Naive thymus-derived CD4-positive, alpha-beta T cell (primary cell): ENCODE measurements around the gene MYOT. TPM values are rescaled to one million over a fixed set of nuclear protein-coding genes. Genes with fewer than 3 reads are reported as not detected.
A peak's percentile ranks its signal among the peaks of the same experiment; 100 is the strongest.

Experiments
- ATAC-seq: fragments of 150-1000 bp; cut with Tn5 transposase; 2 replicates; pipeline ENCODE4 v1.10.0; 2021; ENCODE audit warnings: mild to moderate bottlenecking, moderate library complexity
- CTCF ChIA-PET: fragments of 350-600 bp; sonication (Branson Sonifier 250); formaldehyde crosslinking; loops from one replicate; lab custom pipeline; 2021; ENCODE audit warnings: antibody characterized with exemption; lab: Charles Lee
- POLR2A ChIA-PET: fragments of 350-600 bp; sonication (Branson Sonifier 250); formaldehyde crosslinking; loops from one replicate; lab custom pipeline; 2021; ENCODE audit warnings: antibody characterized with exemption, inconsistent platforms; lab: Charles Lee
- DNase-seq, 9 donors: peaks; one replicate each; pipeline versions ENCODE4 v3.0.0 to v3.0.0-alpha.2; 2020 to 2022; ENCODE audit warnings: mixed read lengths in 1 of 9
- H3K27ac ChIP-seq: one replicate; pipeline ENCODE4 v1.7.0; 2013; ENCODE audit warnings: mild to moderate bottlenecking, low read depth, low read length, moderate library complexity
- H3K27me3 ChIP-seq, 2 donors: one replicate each; pipeline ENCODE4 v1.7.0; 2013; ENCODE audit warnings: low read length in 2 of 2, mild to moderate bottlenecking in 2 of 2, moderate library complexity in 2 of 2; ENCODE audit not compliant: control insufficient read depth in 2 of 2, insufficient read depth in 2 of 2
- H3K36me3 ChIP-seq, 3 experiments: 1 replicate in 2 of 3; 2 replicates in 1 of 3; pipeline ENCODE4 v1.7.0; 2013; ENCODE audit warnings: low read length in 3 of 3, mild to moderate bottlenecking in 3 of 3, moderate library complexity in 1 of 3; ENCODE audit not compliant: insufficient read depth in 3 of 3, control insufficient read depth in 2 of 3
- H3K4me1 ChIP-seq, 2 donors: one replicate each; pipeline ENCODE4 v1.7.0; 2013; ENCODE audit warnings: low read length in 2 of 2, mild to moderate bottlenecking in 2 of 2, moderate library complexity in 1 of 2; ENCODE audit not compliant: control insufficient read depth in 2 of 2, insufficient read depth in 2 of 2
- H3K4me3 ChIP-seq: 2 replicates; pipeline ENCODE4 v1.7.0; 2013; ENCODE audit warnings: mild to moderate bottlenecking, low read length
- H3K9me3 ChIP-seq, 3 experiments: 1 replicate in 2 of 3; 2 replicates in 1 of 3; pipeline ENCODE4 v1.7.0; 2013; ENCODE audit warnings: low read length in 3 of 3; ENCODE audit not compliant: control insufficient read depth in 2 of 3
- H3K27ac Mint-ChIP-seq, 9 donors: one replicate each; pipeline ENCODE4 v1.8.0; 2020 to 2022; ENCODE audit warnings: mixed read lengths in 9 of 9, mild to moderate bottlenecking in 8 of 9, moderate library complexity in 5 of 9, inconsistent platforms in 2 of 9
- H3K27me3 Mint-ChIP-seq, 5 donors: one replicate each; pipeline ENCODE4 v1.8.0; 2021 to 2022; ENCODE audit warnings: mixed read lengths in 5 of 5, mild to moderate bottlenecking in 1 of 5
- H3K36me3 Mint-ChIP-seq, 5 donors: one replicate each; pipeline ENCODE4 v1.8.0; 2020 to 2022; ENCODE audit warnings: mixed read lengths in 5 of 5, mild to moderate bottlenecking in 3 of 5, inconsistent platforms in 1 of 5
- H3K4me1 Mint-ChIP-seq, 7 donors: one replicate each; pipeline ENCODE4 v1.8.0; 2020 to 2022; ENCODE audit warnings: mixed read lengths in 7 of 7, mild to moderate bottlenecking in 3 of 7, inconsistent platforms in 1 of 7
- H3K4me3 Mint-ChIP-seq, 10 donors: one replicate each; pipeline ENCODE4 v1.8.0; 2020 to 2022; ENCODE audit warnings: mild to moderate bottlenecking in 10 of 10, mixed read lengths in 10 of 10, moderate library complexity in 6 of 10, inconsistent platforms in 2 of 10
- H3K9me3 Mint-ChIP-seq, 11 donors: one replicate each; pipeline ENCODE4 v1.8.0; 2020 to 2022; ENCODE audit warnings: mixed read lengths in 11 of 11, mild to moderate bottlenecking in 4 of 11, inconsistent platforms in 1 of 11, moderate library complexity in 1 of 11
- intact Hi-C, 2 donors: fragments of 100-400 bp; cut with micrococcal nuclease; formaldehyde crosslinking; loops; one replicate each; pipeline ENCODE4 v1.15.1; 2023
- polyA plus RNA-seq, 2 donors: library from polyadenylated mRNA; unstranded; fragments of 300-500 nt; fragmentation: Illumina TruSeq; gene quantifications; one replicate each; pipeline ENCODE4 v1.2.3, GENCODE V29; 2021
- total RNA-seq, 6 experiments: library from RNA in 5 of 6; stranded (reverse) in 5 of 6; gene quantifications; 1 replicate in 5 of 6; 2 replicates in 1 of 6; pipeline ENCODE4 v1.2.3 and lab custom pipeline; 2021 to 2026

The MYOT gene
- total RNA-seq: not detected
- polyA plus RNA-seq: under 1 TPM in 1 of 2 donors, not detected in 1; 0.87 TPM
- not detected for total RNA-seq (lab: John Stamatoyannopoulos, UW)

- peaks cover 0 to 5% (median 0%) of the 10 kb centered on the region in 7 donors for H3K4me1 Mint-ChIP-seq
- CTCF ChIA-PET: no interaction called here
Measured at GRCh38 chr5:137867664-137868063, at the start of gene MYOT. Gene MYOT (plus strand): TSS chr5:137867860. CDS start chr5:137870652, 2,792 bp downstream.

GRCh38 chr5:137819766-137820165, 47.9 kb upstream of the MYOT start:
- CTCF ChIA-PET: interaction anchor here (0.5 kb wide), 1 partner anchor 77 kb away, joined by 4 read pairs; no protein-coding TSS in a partner anchor

More at GRCh38 chr5:137867664-137868063, at the start of gene MYOT:
- intact Hi-C loops: no loop called here
- peaks cover 0 to 10% (median 0%) of the 10 kb centered on the region in 5 donors for H3K27me3 Mint-ChIP-seq
- Histone ChIP-seq H3K36me3 (no peaks in the 10 kb centered on the region), H3K27ac (no peak within 1 kb of the TSS), H3K9me3 (no peaks in the 10 kb centered on the region), H3K4me3 (no peak within 1 kb of the TSS), H3K4me1 (no peaks in the 10 kb centered on the region), H3K27me3 (no peaks in the 10 kb centered on the region)
- POLR2A ChIA-PET: no interaction called here
- no peak for ATAC-seq
- peaks cover 0 to 15% (median 0%) of the 10 kb centered on the region in 5 donors for H3K36me3 Mint-ChIP-seq
- H3K9me3 Mint-ChIP-seq: no peaks in the 10 kb centered on the region
- no peak within 1 kb of the TSS for H3K27ac Mint-ChIP-seq
- H3K4me3 Mint-ChIP-seq: no peak within 1 kb of the TSS
- no peak for DNase-seq

GRCh38 chr5:137822158-137822764, 45.4 kb upstream of the MYOT start:
- Histone ChIP-seq H3K4me1 (no peaks in the 10 kb centered on the region), H3K27ac (no peak overlapping the region), H3K27me3 (no peaks in the 10 kb centered on the region), H3K36me3 (no peaks in the 10 kb centered on the region), H3K9me3 (no peaks in the 10 kb centered on the region), H3K4me3 (no peak overlapping the region)
- Mint-ChIP-seq H3K36me3 (peaks cover 0 to 20% (median 17%) of the 10 kb centered on the region in 5 donors), H3K27ac (no peak overlapping the region), H3K27me3 (peaks cover 0 to 6% (median 0%) of the 10 kb centered on the region in 5 donors), H3K4me1 (no peaks in the 10 kb centered on the region), H3K4me3 (no peak overlapping the region), H3K9me3 (peaks cover 0 to 15% (median 4%) of the 10 kb centered on the region in 11 donors)
- ATAC-seq (no peak), DNase-seq (no peak)
- POLR2A ChIA-PET: no interaction called here
- intact Hi-C loops: loop anchor here in 1 of 2 donors (1.0 kb wide), 1 partner anchor 193 kb away; no protein-coding TSS in a partner anchor
- CTCF ChIA-PET: no interaction called here

More at GRCh38 chr5:137819766-137820165, 47.9 kb upstream of the MYOT start:
- Histone ChIP-seq H3K27ac (no peak overlapping the region), H3K4me1 (no peaks in the 10 kb centered on the region), H3K4me3 (no peak overlapping the region), H3K36me3 (no peaks in the 10 kb centered on the region), H3K27me3 (no peaks in the 10 kb centered on the region), H3K9me3 (no peaks in the 10 kb centered on the region)
- Mint-ChIP-seq H3K9me3 (no peaks in the 10 kb centered on the region), H3K4me3 (no peak overlapping the region), H3K36me3 (peaks cover 0 to 7% (median 4%) of the 10 kb centered on the region in 5 donors), H3K4me1 (no peaks in the 10 kb centered on the region), H3K27me3 (peaks cover 0 to 6% (median 0%) of the 10 kb centered on the region in 5 donors), H3K27ac (no peak overlapping the region)
- DNase-seq (no peak), ATAC-seq (no peak)
- intact Hi-C loops: no loop called here
- POLR2A ChIA-PET: no interaction called here

- ATAC-seq (no peak), DNase-seq (no peak)
- Mint-ChIP-seq H3K9me3 (peaks cover 0 to 15% (median 4%) of the 10 kb centered on the region in 11 donors), H3K27me3 (peaks cover 0 to 6% (median 0%) of the 10 kb centered on the region in 5 donors), H3K4me1 (no peaks in the 10 kb centered on the region), H3K4me3 (no peak overlapping the region), H3K36me3 (peaks cover 0 to 20% (median 17%) of the 10 kb centered on the region in 5 donors), H3K27ac (no peak overlapping the region)
- no peaks in the 10 kb centered on the region for H3K9me3 ChIP-seq
- ChIA-PET CTCF (no interaction called here), POLR2A (no interaction called here)
- H3K36me3 ChIP-seq: no peaks in the 10 kb centered on the region
- no peak overlapping the region for H3K27ac ChIP-seq
- H3K27me3 ChIP-seq: no peaks in the 10 kb centered on the region
- intact Hi-C loops: loop anchor here in 1 of 2 donors (1.0 kb wide), 1 partner anchor 194 kb away; no protein-coding TSS in a partner anchor
- no peak overlapping the region for H3K4me3 ChIP-seq
- H3K4me1 ChIP-seq: no peaks in the 10 kb centered on the region
Measured at GRCh38 chr5:137822984-137823383, 44.7 kb upstream of the MYOT start.

- H3K36me3 ChIP-seq: no peaks in the 10 kb centered on the region
- H3K27ac ChIP-seq: no peak overlapping the region
- Mint-ChIP-seq H3K9me3 (peaks cover 0 to 15% (median 4%) of the 10 kb centered on the region in 11 donors), H3K36me3 (peaks cover 0 to 22% (median 17%) of the 10 kb centered on the region in 5 donors), H3K27me3 (peaks cover 0 to 6% (median 0%) of the 10 kb centered on the region in 5 donors), H3K4me1 (no peaks in the 10 kb centered on the region), H3K27ac (no peak overlapping the region), H3K4me3 (no peak overlapping the region)
- no peak for DNase-seq
- H3K27me3 ChIP-seq: no peaks in the 10 kb centered on the region
- ChIA-PET POLR2A (no interaction called here), CTCF (no interaction called here)
- no peak for ATAC-seq
- no peaks in the 10 kb centered on the region for H3K4me1 ChIP-seq
- no peak overlapping the region for H3K4me3 ChIP-seq
- H3K9me3 ChIP-seq: no peaks in the 10 kb centered on the region
- intact Hi-C loops: no loop called here
Measured at GRCh38 chr5:137825165-137825564, 42.5 kb upstream of the MYOT start.

- POLR2A ChIA-PET: no interaction called here
- ATAC-seq (no peak), DNase-seq (no peak)
- intact Hi-C loops: no loop called here
- Mint-ChIP-seq H3K9me3 (peaks cover 0 to 15% (median 4%) of the 10 kb centered on the region in 11 donors), H3K27ac (peak overlapping the region in 1 of 9 donors; percentile 7), H3K36me3 (peaks cover 0 to 22% (median 17%) of the 10 kb centered on the region in 5 donors), H3K27me3 (peaks cover 0 to 6% (median 0%) of the 10 kb centered on the region in 5 donors), H3K4me3 (no peak overlapping the region), H3K4me1 (no peaks in the 10 kb centered on the region)
- CTCF ChIA-PET: no interaction called here
- Histone ChIP-seq H3K27me3 (no peaks in the 10 kb centered on the region), H3K36me3 (no peaks in the 10 kb centered on the region), H3K4me1 (no peaks in the 10 kb centered on the region), H3K9me3 (no peaks in the 10 kb centered on the region), H3K4me3 (no peak overlapping the region), H3K27ac (no peak overlapping the region)
Measured at GRCh38 chr5:137826067-137826466, 41.6 kb upstream of the MYOT start.
